Right ventricle myocardium inferior (tissue), 1 donor: Measurements from ENCODE around the gene FAM110D. TPM values are rescaled to one million over a fixed set of nuclear protein-coding genes. Genes with fewer than 3 reads are reported as not detected.

ENCODE experiments used
- ATAC-seq: fragments of 200-7000 bp; cut with Tn5 transposase; one replicate; pipeline ENCODE4 v1.9.1; 2020; ENCODE audit warnings: mild to moderate bottlenecking, moderate library complexity
- DNase-seq: peaks from one replicate; pipeline ENCODE4 v3.0.0; 2021; ENCODE audit errors: missing footprints
- intact Hi-C: fragments of 100-400 bp; cut with DNase I; formaldehyde crosslinking; loops from one replicate; pipeline ENCODE4 v1.11.0; 2022
- total RNA-seq: library from RNA; stranded (reverse); fragmentation: NEBNext Ultra II Directional; extraction: Animal tissue kit (Norgen Biotek cat#: 25700); gene quantifications from one replicate; pipeline ENCODE4 v1.2.1, GENCODE V29; 2021
- donor health status: DM: no; HTN: yes; CAD: no; lungs with severe emphysema.

Gene FAM110D
- total RNA-seq, 1 donor from 2014 or later, result 4.0 TPM

DNA sequence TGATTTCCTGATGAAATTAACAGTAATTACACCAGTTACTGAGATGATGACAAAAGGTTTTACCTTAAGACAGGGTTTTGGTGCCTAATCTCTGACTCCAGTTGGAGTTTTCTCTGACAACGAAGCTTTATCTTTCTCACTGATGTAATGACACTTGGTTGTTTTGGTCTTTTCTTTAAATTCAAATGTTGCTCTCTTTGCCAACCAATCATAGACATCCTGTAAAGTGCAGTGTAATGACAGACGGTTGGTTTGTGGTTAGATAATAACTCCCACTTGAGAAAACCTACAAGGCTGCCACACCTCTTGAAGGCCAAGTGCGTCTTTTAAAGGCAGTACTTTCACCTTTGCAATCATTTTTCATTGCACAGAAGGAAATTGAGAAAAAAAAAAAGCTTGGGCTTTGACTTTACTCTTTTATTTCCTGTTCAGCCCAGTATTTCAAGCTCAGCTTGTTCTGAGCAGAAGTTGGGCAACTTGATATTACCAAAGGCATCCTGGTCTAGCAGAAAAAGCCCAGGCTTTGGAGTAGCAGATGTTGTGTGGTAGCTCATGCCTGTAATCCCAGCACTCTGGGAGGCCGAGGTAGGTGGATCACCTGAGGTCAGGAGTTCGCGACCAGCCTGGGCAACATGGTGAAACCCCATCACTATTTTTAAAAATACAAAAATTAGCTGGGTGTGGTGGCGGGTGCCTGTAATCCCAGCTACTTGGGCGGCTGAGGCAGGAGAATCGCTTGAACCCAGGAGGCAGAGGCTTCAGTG lies 32.4 kb upstream of the FAM110D start:
- DNase-seq (no peak), ATAC-seq (peak; percentile 50)
- intact Hi-C loops, result no loop called here

DNA sequence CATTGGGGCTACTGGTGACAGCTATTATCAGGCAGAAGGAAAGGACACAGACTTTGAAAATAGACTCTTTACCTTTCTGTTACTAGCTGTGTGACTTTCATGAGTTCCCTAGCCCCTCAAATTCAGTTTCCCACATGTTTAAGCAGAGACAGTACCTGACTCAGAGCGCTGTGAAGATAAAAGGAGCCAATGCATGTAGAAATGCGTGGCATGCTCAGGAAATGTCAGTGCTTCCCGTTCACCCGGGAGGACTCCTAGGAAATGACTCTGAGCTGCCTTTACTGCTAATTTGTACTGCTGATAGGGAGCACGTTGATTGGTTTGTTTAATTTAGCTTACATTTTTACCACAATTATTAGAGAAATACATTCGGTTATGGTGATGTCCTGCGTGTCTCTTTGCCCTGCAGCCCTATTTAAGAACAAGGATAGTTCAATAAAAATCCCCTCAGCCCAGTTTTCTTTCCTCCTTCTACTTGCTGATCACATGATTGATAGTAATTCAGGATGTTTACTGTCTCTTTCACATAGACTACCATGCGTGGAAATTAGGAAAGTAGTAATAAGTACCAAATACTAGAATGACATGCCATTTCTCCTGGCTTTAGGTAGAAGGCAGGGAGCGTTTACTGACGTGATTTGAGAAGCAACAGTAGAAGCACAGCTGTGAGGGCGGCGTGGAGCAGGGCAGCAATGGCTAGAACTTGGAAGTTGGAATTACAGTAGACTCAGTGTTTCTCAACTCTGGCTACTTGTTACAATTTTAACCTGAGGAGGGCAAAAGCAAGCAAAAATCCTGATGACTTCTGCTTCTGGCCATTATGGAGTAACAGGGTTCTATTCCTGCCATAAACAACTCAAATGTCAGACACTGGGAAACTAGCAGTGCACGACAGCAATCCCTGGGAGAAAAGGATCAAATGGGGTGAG lies 31.4 kb upstream of the FAM110D start:
- ATAC-seq, result peak; percentile 26
- no peak for DNase-seq

GRCh38 chr1:26129778-26130177 lies 29.1 kb upstream of the FAM110D start:
- DNase-seq (no peak), ATAC-seq (no peak)
- intact Hi-C loops, result no loop called here

More for the DNA sequence above, 31.4 kb upstream of the FAM110D start:
- intact Hi-C loops, result no loop called here

DNA sequence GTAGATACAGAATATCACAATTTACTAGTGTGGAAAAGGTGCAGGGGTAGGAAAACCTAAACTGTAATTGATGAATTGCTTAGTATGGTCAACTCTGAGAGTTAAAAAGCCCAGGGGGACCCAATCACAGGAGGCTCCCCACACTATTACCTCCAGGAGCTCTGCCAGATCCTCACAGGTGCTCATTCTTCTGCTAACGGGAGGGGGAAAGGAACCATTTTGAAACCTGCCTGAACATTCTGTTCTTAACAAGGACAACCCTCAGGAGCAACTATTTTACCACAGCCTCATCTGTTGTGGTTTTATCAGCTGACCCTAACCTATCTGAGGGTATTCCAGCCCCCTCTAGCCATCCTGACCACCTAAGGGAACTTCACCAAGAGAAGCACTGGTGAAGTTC lies 28.2 kb upstream of the FAM110D start:
- ATAC-seq, result no peak
- DNase-seq, result no peak
- intact Hi-C loops, result no loop called here

- intact Hi-C loops, result no loop called here
- DNase-seq (no peak), ATAC-seq (no peak)
Measured at GRCh38 chr1:26132128-26132833, 26.6 kb upstream of the FAM110D start.

DNA sequence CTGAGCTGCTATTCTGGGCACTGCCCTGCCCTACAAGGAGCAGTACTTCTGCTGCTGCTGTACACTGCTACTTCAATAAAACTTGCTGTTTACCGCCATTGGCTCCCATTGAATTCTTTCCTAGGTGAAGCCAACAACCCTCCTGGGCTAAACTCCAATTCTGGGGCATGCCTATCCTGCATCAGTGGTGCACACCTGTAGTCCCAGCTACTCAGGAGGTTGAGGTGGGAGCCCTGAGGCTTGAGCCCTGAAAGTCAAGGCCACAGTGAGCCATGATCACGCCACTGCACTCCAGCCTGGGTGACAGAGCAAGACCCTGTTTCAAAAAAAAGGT lies 26.1 kb upstream of the FAM110D start:
- intact Hi-C loops, result no loop called here
- DNase-seq, result no peak
- ATAC-seq, result no peak

DNA sequence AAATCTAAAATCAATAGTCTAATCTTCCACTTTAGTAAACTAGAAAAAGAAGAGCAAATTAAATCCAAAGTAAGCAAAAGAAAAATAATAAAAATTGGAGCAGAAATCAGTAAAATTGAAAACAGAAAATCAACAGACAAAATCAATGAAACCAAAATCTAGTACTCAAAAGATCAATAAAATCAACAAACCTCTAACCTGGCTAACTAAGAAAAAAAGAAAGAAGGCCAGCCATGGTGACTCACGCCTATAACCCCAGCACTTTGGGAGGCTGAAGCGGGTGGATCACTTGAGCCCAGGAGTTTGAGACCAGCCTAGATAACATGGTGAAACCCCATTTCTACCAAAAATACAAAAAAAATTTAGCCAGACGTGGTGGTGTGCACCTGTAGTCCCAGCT lies 24.4 kb upstream of the FAM110D start:
- intact Hi-C loops, result no loop called here
- no peak for ATAC-seq
- no peak for DNase-seq

DNA sequence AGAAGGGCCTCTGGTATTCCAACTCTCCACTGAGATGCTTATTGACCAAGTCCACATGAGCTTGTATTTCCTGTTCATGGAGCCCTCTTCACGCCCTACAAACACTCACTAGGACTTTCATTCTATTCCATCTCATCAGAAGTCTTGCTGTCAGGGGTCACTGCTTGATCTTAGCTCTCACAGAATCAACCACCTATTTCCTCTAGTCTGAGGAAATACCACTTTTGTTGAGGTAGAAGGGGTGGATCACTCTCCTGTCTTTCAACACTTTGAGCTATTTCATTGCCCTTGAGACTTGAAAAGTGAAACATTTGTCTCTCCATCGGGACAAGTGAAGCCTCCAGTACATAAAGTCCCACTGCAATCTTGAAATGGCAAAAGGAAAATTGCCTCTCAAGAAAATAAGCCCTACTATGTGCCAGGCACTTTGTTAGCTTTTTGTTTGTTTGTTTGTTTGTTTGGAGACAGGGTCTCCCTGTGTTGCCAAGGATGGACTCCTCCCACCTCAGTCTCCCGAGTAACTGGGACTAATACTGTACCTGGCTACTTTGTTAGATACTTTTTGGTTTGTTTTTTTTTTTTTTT lies 19.8 kb upstream of the FAM110D start:
- intact Hi-C loops, result no loop called here
- DNase-seq (no peak), ATAC-seq (no peak)

- DNase-seq (no peak), ATAC-seq (no peak)
- intact Hi-C loops, result no loop called here
Measured at GRCh38 chr1:26142159-26142558, 16.7 kb upstream of the FAM110D start.

- intact Hi-C loops, result loop anchor here (1.0 kb wide), 2 partner anchors 40 to 109 kb away; no protein-coding TSS in a partner anchor
- peak; percentile 85 for ATAC-seq
- peak; percentile 80 for DNase-seq
Measured at GRCh38 chr1:26145041-26145959, 13.6 kb upstream of the FAM110D start.

DNA sequence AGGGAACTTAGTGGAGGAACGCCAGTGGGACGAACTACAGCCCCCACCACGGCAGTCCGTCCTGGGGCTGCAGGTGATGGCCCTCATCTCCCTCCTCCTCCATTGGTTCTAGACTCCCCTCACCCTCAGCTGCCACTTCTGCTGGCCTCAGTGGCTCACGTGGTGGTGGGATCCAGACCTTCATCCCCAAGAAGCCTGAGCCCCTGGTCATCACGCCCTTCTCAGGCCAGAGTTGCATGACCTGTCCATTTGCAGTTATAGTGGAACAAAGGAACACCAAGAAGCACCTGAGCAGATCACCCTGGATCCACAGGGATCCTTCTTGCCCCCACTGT lies 13.0 kb upstream of the FAM110D start:
- DNase-seq (no peak), ATAC-seq (no peak)
- intact Hi-C loops, result loop anchor here (1.0 kb wide), 2 partner anchors 41 to 110 kb away; no protein-coding TSS in a partner anchor

DNA sequence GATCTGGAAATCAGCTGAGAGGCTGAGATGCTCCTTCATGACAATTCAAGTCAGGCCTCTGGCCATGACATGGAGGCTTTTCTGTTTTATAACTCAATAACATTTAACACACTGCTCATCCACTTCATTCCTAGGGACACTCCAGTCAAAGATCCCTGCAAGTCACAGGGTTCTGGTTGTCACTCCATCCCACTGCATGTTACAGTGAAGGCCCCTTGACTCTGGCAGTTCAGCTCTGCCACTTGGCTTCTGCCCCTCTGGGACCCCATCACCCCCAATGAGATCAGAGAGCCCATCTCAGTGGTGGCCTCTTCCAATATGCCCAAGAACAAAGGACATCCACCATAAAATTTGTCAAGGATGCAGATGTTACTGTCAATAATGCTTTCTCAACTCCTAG lies 10.0 kb upstream of the FAM110D start:
- ATAC-seq (no peak), DNase-seq (no peak)
- intact Hi-C loops, result no loop called here

- intact Hi-C loops, result no loop called here
- ATAC-seq (no peak), DNase-seq (no peak)
Measured at GRCh38 chr1:26153966-26154532, 4.8 kb upstream of the FAM110D start.

DNA sequence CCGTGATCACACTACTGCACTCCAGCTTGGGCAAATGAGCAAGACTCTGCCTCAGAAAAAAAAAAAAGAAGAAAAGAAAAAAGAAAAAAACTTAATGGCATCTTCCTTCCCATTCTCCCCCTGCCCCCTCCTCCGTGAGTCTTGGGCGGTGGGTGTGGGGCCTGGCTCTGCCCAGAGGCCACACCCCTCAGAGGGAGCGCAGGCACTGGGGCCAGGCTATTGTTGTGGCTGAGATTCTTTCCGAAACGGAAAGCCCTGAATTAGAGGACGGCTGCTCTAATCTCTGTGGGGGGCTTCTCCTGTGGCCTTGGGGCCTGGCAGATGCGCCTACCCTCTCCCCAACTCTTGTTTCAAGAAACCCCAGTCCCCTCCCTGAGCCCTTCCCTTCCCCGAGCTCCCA lies 4.1 kb upstream of the FAM110D start:
- DNase-seq (no peak), ATAC-seq (no peak)
- intact Hi-C loops, result no loop called here

DNA sequence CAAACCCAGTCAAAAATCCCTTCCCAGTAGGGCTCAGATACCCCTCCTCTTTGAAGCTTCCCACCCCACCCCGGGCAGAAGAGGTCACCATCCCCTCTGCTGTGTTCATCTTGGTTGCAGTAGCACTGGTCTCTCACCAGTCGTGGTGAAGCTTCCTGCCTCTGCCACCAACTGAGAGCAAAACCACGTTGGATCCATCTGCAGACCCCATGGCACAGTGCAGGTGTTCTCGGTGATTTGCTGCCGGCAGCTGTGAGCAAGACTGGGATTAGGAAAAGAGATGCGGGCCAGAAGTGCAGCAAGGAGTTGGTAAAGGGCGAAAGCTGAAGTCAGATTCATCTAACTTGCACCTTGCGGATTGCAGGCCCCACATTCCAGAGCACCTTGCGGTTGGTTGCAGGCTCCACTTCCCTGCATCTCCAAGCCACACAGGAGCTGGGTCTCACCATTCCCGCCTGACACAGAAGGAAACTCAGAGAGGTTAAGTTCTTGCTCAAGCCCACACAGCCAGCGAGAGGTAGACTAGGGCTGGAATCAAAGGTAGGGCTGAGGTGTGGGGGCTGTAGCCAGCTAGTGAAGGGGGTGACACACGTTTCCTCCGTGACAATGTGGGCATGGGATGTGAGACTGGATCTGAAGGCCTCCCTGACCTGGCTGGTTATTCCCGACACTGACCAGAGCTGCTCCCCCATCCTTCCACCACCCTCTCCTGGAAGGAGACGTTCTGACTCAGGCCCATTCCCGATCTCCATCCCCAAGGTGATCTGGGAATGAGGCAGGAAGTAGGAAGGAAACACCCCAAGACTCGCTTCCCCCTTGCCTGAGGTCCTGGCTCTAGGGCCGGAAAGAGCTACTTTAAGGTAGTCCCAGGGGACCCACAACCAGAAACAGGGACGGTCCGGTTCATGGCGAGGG lies 3.3 kb upstream of the FAM110D start:
- no peak for ATAC-seq
- no peak for DNase-seq
- intact Hi-C loops, result no loop called here

GRCh38 chr1:26156285-26157038 lies 2.4 kb upstream of the FAM110D start:
- DNase-seq (peak; percentile 79), ATAC-seq (no peak)
- intact Hi-C loops, result no loop called here
